Right renal pelvis (tissue), 4 donors: Measurements from ENCODE around the gene PRR5. TPM values are rescaled to one million over a fixed set of nuclear protein-coding genes. Genes with fewer than 3 reads are reported as not detected.

Experiments
- DNase-seq, 4 donors: peaks; one replicate each; pipeline ENCODE4 v3.0.0-alpha.2; 2013; ENCODE audit warnings: low read depth in 4 of 4, low spot score in 3 of 4, missing footprints in 1 of 4
- polyA plus RNA-seq, 4 donors: library from polyadenylated mRNA; unstranded; fragments of 120-200 nt; gene quantifications; one replicate each; pipeline ENCODE4 v1.2.1, GENCODE V29; 2013; ENCODE audit not compliant: insufficient read length in 4 of 4

PRR5 gene
- polyA plus RNA-seq, 4 donors, result 24.7 to 32.3 (median 29.9) TPM

DNA sequence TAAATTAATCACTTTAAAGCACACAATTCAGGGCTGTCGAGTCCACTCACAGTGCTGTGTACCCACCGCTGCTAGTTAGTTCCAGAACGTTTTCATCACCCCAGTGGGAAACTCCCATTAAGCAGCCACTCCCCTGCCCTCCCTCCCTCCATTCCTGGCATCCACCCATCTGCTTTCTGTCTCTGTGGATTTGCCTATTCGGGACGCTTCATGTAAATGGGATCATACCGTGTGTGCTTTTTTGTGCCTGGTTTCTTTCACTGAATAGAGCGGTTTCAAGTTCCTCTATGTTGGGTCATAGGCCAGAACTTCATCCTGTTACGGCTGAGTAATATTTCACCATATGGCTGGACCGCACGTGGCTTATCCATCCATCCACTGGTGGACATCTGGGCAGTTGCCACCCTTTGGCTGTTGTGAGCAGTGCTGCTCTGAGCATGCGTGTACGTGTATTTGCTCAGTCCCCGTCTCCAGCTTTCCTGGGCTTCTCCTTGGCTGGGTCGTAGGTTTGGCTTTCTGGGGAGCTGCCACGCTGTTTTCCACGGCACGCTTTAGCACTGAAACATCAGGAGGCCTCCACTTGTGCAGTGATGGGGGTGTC lies 80.5 kb downstream of the PRR5 start:
- DNase-seq, result no peak

DNA sequence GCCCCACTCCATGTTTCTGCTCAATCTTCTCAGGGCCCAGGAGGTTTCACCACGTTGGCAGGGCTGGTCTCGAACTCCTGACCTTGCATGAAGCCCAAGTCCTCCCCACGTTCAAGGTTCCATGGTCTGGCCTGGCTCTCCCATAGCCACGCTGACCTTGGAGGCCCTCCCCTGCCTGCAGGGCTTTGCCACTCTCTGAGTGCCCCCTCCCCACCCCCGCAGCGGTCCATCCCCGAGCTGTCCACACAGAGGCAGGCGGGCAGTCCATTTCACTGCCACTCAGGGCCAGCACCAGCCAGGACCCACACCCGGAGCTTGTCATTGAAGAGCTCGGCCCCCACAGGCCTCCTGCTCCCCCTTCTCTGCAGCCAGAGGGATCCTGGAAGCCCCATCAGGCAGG lies 81.1 kb downstream of the PRR5 start:
- no peak for DNase-seq

DNA sequence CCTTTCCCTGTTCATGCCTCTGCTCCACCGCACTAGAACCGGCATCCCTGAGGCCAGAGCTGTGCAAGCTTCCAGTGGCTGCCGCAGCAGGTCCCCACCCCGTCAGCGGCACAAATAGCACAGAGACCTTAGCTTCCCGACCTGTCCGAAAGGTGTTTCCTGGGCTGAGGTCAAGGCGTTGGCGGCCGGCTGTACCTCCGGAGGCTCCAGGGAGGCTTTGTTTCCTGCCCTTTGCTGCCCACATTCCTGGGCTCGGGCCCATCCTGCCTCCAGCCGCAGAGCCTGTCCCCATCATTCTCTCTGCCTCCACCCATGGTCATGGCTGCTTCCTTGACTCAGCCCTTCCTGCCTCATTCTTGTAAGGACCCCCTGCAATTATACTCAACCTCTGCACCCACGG lies 81.6 kb downstream of the PRR5 start:
- no peak for DNase-seq

DNA sequence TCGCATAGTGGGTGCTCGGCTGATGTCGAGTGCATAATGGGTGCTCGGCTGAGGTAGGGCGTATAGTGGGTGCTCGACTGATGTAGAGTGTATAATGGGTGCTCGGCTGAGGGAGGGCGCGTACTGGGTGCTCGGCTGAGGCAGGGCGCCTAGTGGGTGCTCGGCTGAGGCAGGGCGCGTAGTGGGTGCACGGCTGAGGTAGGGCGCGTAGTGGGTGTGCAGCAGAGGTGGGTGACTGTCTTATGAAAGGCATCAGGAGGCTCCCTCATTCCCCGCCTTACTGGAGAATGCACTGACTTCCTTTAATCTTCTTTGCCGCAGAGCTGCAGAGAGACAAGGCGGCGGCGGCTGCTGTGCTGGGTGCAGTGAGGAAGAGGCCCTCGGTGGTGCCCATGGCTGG lies 84.1 kb downstream of the PRR5 start:
- no peak for DNase-seq

DNA sequence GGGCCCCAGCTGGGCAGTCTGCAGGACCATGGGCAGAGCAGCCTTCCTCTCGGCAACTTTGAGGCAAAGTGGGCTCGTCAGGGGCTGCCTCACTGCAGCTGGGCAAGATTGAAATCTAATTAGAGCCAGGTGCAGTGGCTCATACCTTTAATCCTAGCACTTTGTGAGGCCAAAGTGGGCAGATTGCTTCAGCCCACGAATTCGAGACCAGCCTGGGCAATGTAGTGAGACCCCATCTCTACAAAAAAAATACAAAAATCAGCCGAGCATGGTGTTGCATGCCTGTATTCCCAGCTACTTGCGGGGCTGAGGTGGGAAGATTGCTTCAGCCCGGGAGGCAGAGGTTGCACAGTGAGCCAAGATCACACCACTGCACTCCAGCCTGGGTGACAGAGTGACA lies 84.6 kb downstream of the PRR5 start:
- no peak for DNase-seq

Other genes starting within 250 kb of the PRR5 start
- gene RTL6, start 204.0 kb upstream of the PRR5 start, polyA plus RNA-seq, result 10 to 100 TPM; 54.9 to 60.6 (median 57.5) TPM
- 10 to 100 TPM; 25.2 to 40.4 (median 28.3) TPM for gene ARHGAP8, start 50.4 kb downstream of the PRR5 start, polyA plus RNA-seq